D721Med (cell line): ENCODE measurements around the gene WASF2.

Source experiments
- DNase-seq: peaks from one replicate; pipeline ENCODE4 v3.0.0; 2011; ENCODE audit warnings: low spot score; ENCODE audit not compliant: insufficient read length
- FAIRE-seq: peaks from 2 replicates; lab custom pipeline; 2011; peaks lifted over from hg19 to GRCh38; lab: Jason Lieb, UNC
- CTCF ChIP-seq: IDR thresholded peaks from 2 replicates; pipeline ENCODE4 v1.5.1; 2012; ENCODE audit warnings: mild to moderate bottlenecking, control low read depth; ENCODE audit not compliant: insufficient read depth; ENCODE audit errors: missing control alignments

The WASF2 gene

GRCh38 chr1:27365372-27366112 lies 124.4 kb downstream of the WASF2 start:
- TF ChIP-seq CTCF: no peak
- no peak for FAIRE-seq
- no peak for DNase-seq

GRCh38 chr1:27364696-27365371 lies 125.1 kb downstream of the WASF2 start:
- no peak for TF ChIP-seq CTCF
- FAIRE-seq (no peak), DNase-seq (no peak)

- no peak for FAIRE-seq
- no peak for TF ChIP-seq CTCF
- no peak for DNase-seq
These were observed 125.9 kb downstream of the WASF2 start for GRCh38 chr1:27363766-27364695.

GRCh38 chr1:27361553-27361952 lies 128.4 kb downstream of the WASF2 start:
- FAIRE-seq (no peak), DNase-seq (no peak)
- no peak for TF ChIP-seq CTCF

- no peak for FAIRE-seq
- TF ChIP-seq CTCF: no peak
- no peak for DNase-seq
These were observed 128.9 kb downstream of the WASF2 start for GRCh38 chr1:27361044-27361402.

- DNase-seq (no peak), FAIRE-seq (no peak)
- TF ChIP-seq CTCF: no peak
These were observed 129.6 kb downstream of the WASF2 start for GRCh38 chr1:27360159-27361043.
